Measurements from ENCODE around the gene TMPRSS15. TPM values are rescaled to one million over a fixed set of nuclear protein-coding genes. Genes with fewer than 3 reads are reported as not detected.

TMPRSS15 gene
- 0.07 TPM in 1 of 2 replicates, not detected in the other for total RNA-seq (2014; rRNA removed; shearing (Covaris generic))
- 1.7 and 2.1 TPM in 2 replicates for polyA plus RNA-seq (2015; cell fraction: cytosol; rRNA removed)
- 1.4 TPM in 2 replicates for polyA plus RNA-seq (2015; cell fraction: nucleus; rRNA removed)

- peak; percentile 32 for DNase-seq (ENCODE audit: low read depth)
Measured at GRCh38 chr21:18403735-18404450, at the start of gene TMPRSS15. TSS of gene TMPRSS15 (minus strand) at chr21:18403785. CDS start at chr21:18403622, 163 bp downstream.

- DNase-seq (ENCODE audit: low read depth), result no peak
Measured at GRCh38 chr21:18451670-18452069, 48.1 kb upstream of the TMPRSS15 start.

GRCh38 chr21:18449605-18450550 is 46.3 kb upstream of the TMPRSS15 start:
- peak; percentile 68 for DNase-seq (ENCODE audit: low read depth)

- no peak for DNase-seq (ENCODE audit: low read depth)
Measured at GRCh38 chr21:18443701-18444100, 40.1 kb upstream of the TMPRSS15 start.

GRCh38 chr21:18443085-18443484 is 39.5 kb upstream of the TMPRSS15 start:
- no peak for DNase-seq (ENCODE audit: low read depth)

- DNase-seq (ENCODE audit: low read depth), result no peak
Measured at GRCh38 chr21:18430341-18430740, 26.8 kb upstream of the TMPRSS15 start.

GRCh38 chr21:18424276-18424675 is 20.7 kb upstream of the TMPRSS15 start:
- no peak for DNase-seq (ENCODE audit: low read depth)

- DNase-seq (ENCODE audit: low read depth), result no peak
Measured at GRCh38 chr21:18417141-18417790, 13.7 kb upstream of the TMPRSS15 start.

GRCh38 chr21:18411565-18411964 is 8.0 kb upstream of the TMPRSS15 start:
- no peak for DNase-seq (ENCODE audit: low read depth)

- no peak for DNase-seq (ENCODE audit: low read depth)
Measured at GRCh38 chr21:18409579-18409978, 6.0 kb upstream of the TMPRSS15 start.

GRCh38 chr21:18398843-18399242 is 4.7 kb downstream of the TMPRSS15 start:
- DNase-seq (ENCODE audit: low read depth), result no peak

GRCh38 chr21:18387994-18388393 is 15.6 kb downstream of the TMPRSS15 start:
- no peak for DNase-seq (ENCODE audit: low read depth)

- DNase-seq (ENCODE audit: low read depth), result no peak
Measured at GRCh38 chr21:18384771-18385170, 18.8 kb downstream of the TMPRSS15 start.

- DNase-seq (ENCODE audit: low read depth), result peak; percentile 30
Measured at GRCh38 chr21:18382934-18383619, 20.5 kb downstream of the TMPRSS15 start.

- DNase-seq (ENCODE audit: low read depth), result no peak
Measured at GRCh38 chr21:18382141-18382540, 21.4 kb downstream of the TMPRSS15 start.

GRCh38 chr21:18373606-18374005 is 30.0 kb downstream of the TMPRSS15 start:
- DNase-seq (ENCODE audit: low read depth), result peak; percentile 76

GRCh38 chr21:18370301-18370700 is 33.3 kb downstream of the TMPRSS15 start:
- DNase-seq (ENCODE audit: low read depth), result no peak

- peak; percentile 55 for DNase-seq (ENCODE audit: low read depth)
Measured at GRCh38 chr21:18369115-18369514, 34.5 kb downstream of the TMPRSS15 start.

- DNase-seq (ENCODE audit: low read depth), result no peak
Measured at GRCh38 chr21:18368205-18368604, 35.4 kb downstream of the TMPRSS15 start.

GRCh38 chr21:18356801-18357200 is 46.8 kb downstream of the TMPRSS15 start:
- DNase-seq (ENCODE audit: low read depth), result no peak

GRCh38 chr21:18354947-18355346 is 48.6 kb downstream of the TMPRSS15 start:
- DNase-seq (ENCODE audit: low read depth), result peak; percentile 45

Measured in HT1080 (cell line).